HG03095 (cell line): ENCODE measurements around the gene CFAP74.

Experiments
- ATAC-seq: cut with Tn5 transposase; IDR thresholded peaks from one replicate; pipeline ENCODE4 v1.9.1; 2021; ENCODE audit warnings: moderate library complexity; ENCODE audit not compliant: unreplicated experiment

Gene CFAP74, protein sequence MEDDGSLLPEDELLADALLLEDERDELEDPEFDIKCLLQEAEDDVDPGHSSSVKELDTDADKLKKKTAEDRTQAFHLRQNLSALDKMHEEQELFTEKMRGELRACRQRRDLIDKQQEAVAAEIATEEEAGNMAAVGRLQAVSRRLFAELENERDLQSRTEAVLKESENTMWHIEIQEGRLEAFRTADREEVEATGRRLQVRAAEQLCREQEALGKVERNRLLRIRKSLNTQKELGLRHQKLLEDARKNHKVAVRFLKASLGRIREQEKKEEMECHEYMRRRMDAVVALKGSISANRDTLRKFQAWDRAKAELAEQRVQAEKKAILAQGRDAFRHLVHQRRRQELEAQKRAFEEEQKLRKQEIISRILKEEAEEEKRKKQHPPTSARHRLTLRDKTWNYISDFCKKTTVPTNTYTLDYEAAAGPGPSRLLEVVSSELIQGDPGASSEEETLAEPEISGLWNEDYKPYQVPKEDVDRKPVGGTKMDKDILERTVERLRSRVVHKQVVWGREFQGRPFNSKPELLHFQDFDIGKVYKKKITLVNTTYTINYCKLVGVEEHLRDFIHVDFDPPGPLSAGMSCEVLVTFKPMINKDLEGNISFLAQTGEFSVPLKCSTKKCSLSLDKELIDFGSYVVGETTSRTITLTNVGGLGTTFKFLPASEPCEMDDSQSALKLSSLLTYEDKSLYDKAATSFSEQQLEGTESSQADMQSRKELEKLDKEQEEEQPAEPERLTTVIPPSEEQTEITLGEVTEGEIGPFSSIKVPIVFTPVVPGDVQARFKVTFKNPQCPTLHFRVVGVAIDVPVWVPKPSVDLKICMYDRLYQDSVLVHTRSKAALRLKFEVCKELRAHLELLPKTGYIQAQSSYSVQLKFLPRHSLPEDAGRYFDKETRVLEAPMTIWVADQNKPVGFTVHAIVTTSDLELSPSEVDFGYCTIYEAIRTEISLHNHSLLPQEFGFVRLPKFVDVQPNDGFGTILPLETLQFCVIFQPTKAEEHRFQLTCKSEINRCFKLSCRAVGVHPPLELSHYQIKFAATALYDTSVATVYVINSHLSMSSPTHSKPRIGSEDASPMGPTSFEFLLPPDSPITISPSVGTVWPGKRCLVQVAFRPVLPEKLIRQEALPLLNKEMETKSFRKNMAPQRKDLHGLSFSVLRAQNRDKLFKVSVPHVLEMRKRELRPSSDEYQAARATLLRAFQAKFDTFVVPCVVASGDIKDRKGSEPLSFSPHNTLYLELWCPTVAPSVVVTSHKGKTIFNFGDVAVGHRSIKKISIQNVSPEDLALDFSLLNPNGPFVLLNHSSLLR (N-terminal part only)

DNA sequence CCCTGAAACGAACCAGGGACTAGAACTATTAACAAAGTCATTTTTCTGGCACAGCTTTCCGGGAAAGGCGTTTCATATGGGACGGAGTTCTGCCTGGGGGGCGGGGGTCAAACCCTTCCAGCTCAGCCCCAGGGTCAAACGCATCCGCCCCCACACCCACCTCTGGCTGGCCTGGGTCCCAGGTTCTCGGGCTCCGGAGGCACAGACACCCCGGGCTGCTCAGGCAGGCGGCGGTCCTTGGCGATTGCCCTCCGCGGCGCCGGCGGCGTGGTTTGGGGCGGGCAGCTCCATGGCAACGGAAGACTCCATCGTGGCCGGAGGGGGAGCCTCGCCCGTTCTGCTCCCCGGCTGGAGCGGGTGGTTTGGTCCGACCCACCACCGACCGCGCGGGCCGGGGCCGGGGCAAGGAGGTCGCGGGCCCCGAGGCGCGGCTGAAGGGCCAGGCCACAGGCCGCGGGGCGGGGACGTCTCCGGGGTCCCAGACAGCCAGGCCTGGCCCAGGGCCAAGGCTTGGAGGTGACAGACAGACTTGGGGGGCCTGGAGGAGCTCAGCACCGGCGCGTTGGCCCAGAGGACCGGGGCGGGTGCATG is at the start of gene CFAP74:
Gene CFAP74 (minus strand): TSS at position 246 of the 591 bp plus-strand sequence. CDS start 12,830 bp downstream, outside the sequence.
- ATAC-seq, result no peak

DNA sequence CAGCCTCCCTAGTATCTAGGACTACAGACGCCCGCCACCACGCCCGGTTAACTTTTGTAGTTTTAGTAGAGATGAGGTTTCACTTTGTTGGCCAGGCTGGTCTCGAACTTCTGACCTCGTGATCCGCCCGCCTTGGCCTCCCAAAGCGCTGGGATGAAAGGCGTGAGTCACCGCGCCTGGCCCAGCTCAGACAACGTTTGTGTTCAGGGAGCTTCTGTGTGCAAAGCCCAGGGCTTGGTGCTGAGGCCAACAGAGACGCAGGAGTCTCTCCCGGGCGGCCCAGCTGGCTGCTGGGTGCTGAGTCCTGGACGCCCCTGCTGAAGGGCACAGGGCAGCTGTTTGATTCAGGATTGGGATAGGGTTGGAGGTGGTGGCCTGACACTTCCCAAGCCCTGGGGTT is 49.6 kb upstream of the CFAP74 start:
- ATAC-seq, result no peak

DNA sequence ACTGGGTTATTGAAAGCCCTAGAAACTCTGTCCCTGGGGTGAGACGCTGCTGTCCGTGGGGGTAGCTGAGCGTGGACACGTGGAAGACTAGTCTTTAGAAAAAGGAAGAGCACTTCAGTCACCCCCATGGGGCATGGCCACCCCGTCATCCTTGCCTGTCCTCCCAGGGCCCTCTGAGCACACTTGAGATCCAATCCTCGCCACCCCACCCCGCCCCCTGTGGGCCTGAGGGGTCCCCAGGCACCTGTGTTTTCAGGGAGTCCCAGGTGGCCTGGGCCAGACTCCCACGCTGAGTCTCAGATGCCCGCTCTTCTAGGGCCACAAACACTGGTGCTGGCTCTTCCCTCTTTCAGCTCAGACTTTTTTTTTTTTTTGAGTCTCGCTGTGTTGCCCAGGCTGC is 49.2 kb upstream of the CFAP74 start:
- ATAC-seq, result no peak

DNA sequence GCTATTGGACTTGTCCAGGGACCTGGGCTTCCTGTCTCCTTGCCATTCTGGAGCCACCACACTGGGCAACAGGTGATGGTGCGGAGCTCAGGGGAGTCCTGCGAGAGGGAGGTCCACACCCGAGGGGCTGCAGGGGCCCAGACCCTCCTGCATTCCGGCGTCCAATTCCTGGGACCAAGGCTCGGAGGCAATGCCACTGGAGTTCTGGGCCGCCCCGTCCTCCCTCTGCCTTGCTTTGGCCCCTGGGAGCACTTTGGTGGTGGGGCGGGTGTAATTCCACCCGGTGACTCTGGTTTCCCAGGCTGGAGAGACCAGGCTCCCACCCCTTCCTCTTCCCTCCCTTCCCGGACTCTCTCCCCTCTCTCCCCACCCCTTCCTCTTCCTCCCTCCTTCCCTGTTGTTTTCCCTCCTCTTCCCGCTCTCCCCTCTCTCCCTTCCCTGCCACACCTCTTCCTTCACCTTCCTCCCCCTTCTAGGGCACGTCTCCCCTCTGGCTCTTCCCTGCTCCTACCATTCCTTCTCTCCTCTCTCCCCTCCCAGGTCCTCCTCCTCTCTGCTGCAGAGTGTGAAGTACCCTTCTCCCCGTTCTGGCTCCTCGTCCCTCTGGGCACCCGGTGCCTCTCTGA is 48.6 kb upstream of the CFAP74 start:
- ATAC-seq, result no peak

DNA sequence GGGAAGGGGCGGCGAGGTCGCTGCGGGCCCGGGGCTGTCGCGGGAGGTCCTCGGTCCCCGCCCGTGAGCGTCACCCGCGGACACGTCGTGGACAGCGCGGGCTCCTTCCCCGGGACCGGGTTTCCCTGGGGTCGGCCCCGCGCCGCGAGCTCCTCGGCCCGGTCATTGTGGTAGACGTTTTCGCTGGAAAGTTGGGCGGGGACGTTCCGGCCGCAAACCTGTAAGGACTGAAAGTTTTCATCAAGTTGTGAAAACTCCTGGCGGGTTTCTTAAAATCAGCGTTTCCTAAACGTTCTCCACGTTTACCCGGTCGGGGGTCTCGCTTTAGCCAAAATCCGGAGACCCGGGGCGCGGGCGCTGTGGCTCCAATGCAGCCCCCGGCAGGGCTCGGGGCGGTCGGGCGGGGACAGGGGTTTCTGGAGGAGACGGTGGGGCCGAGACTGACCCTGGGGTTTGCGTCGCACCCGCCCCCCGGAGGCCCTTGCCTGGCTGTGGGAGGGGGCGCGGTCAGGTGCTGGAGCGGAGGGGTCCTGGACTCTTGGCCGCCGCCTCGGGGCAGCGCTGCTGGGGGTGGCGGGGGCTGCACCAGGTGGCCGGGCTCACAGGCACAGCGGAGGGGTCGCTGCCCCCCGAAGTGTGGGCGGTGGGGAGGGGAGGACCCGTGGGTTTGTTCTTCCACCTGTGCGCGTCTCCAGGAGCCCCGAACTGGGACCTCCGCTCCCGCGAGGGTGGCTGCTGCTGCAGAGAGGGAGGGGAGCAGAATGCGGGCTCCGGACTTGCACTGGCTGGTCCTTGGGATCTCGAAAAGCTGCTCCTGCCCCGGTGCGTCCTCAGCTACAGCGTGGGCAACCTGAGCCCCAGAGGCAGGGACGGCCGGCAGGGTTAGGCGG is 47.5 kb upstream of the CFAP74 start:
- no peak for ATAC-seq

DNA sequence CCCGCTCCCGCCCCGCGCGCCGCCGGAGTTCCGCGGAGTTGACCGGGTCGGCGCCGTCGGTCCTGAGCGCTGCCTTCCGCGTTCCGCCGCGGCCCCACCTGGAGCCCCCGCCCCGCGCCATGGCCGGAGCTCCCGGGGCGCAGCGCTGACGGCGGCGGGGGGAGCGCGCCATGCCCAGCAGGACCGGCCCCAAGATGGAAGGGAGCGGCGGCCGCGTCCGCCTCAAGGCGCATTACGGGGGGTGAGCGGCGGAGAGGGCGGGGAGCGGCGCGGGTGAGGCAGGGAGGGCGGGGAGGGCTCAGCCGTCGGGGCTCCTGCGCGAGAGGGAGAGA is 46.8 kb upstream of the CFAP74 start:
- ATAC-seq, result no peak

DNA sequence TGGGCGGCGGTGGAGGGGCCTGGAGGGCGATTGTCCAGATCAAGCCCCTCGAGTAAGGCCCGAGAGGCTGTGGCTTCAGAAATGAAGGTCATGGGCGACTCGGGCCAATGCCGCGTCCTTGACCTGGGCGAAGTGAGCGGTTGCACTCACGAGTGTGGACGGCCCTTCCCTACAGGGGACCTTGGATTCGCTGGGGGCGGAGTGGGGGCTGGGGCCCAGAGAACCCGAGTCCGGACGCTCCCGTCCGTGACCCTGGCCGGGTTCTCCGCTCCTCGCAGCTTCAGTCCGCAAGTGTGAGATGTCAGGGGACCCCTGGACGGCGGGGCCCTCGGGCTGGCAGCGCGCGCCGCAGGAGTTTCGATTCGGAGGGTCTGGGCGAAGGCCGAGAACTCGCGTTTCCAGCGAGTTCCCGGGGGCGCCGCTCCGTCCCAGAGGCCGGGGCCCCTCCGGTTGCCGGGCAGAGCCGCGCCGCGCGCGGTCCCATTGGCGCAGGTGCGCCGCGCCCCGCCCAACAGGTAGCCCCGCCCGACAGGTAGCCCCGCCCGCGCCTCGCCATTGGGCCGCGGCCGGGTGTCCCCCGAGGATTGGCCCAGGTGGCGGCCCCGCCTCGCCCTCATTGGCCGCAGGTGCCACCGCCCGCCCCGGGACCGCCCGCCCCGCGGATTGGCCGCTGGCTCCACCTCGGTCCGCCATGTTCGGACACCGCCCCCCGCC is 46.3 kb upstream of the CFAP74 start, which contains the start of gene PRKCZ:
Gene PRKCZ (plus strand): TSS at position 694 of the 714 bp plus-strand sequence. CDS start 220 bp downstream, outside the sequence.
- no peak for ATAC-seq

DNA sequence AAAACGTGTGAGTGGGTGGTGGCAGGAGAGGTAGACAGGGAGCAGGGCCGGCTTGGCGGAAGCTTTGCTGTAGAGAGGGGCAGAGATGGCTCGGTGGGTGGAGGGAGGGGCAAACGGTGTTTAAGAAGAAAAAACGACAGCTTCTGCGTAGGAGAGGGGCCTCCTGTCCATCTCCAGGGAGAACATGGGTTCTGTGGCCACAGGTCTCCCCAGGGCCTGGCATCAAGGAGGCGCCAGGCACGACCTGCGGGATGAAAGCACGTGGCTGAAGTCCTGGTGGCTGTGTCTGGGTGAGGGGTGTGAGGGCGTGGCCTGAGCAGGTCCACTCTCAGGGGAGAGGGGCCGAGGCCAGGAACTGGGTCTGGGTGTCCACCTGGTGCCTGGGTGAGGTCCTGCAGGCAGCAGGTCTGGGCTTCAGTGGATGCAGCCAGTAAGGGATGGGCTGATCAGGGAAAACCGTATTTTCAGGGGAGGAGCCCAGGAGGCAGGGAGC is 45.7 kb upstream of the CFAP74 start:
- ATAC-seq, result no peak

DNA sequence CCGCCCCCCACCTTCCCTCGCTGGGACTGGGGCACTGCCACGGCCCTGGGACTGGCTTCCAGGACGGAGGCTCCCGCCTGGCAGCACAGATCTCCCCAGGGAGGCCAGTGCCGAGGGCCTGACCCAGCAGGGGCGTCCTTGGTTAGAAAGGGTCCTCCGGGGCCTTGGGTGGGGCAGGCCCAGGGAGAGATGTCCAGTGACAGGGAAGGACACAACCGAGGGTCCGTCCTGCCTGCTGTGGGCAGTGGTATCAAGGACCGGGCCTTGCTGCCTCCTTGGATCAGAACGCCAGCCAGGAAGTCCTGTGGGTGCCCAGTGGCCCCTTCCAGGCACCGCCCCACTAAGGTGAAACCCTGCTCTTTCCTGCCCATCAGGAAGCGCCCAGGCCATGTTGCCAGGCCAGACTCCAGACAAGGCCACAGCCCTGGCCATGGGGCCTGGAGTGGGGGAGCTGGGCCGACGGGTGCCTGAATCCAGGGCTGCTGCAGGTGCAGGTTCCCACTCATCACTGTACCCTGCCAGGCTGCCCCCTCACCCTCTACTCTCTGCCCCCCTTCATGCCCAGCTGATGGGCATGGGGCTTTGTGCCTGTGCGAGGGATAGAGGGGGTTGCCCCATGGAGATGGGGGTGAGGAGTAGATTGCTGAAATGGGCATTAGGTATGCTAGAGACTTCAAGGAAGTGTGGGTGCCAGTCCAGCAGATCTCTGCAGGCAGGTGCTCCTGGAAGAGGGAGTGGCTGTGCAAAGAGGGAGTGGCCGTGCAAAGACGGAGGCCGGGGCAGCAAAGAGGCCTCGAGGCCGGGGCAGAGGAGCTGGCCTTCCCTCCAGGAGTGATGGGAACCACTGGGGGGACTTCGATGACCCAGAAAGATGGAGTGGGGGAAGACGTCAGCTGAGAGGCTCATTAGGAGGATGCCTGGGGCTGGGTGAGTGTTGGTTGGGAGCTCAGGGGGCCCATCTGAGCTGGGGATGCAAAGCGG is 44.5 kb upstream of the CFAP74 start:
- ATAC-seq, result no peak

DNA sequence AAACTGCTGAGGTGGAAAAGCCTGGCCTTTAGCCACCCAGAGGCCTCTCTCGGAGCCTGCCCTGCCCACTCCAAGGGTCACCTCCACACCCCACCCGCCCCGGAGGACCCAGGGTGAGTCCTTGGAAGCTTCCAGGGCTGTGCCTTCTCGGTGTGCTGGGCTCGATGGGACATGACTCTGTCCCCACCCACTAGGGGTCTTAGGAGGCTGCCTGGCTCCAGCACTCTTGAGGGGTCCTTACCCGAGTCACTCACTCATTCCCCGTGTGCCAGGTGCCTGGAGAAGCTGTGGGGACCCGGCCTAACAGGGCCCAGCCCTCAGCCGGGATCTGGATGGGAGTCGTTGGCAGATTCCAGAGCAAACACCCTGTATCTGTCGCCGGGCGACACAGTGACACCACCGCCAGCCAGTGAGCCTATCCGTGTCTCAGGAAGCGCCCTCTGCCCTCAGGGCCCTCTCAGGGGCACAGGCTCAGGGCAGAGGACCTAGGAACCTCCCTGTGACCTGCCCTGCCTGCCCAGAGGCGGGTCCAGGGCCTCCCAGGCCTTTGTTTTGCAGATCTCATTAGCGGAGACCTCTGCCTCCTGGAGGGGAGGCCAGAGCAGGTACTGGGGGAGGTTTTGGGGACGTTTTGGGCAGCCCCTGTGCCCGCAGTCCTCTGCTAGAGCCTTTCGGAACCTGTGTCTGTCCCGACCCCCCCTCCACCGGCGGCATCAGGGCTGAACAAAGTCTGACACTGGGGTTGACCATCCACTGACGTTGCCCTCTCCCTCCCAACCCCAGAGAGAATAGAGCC is 43.6 kb upstream of the CFAP74 start:
- no peak for ATAC-seq

DNA sequence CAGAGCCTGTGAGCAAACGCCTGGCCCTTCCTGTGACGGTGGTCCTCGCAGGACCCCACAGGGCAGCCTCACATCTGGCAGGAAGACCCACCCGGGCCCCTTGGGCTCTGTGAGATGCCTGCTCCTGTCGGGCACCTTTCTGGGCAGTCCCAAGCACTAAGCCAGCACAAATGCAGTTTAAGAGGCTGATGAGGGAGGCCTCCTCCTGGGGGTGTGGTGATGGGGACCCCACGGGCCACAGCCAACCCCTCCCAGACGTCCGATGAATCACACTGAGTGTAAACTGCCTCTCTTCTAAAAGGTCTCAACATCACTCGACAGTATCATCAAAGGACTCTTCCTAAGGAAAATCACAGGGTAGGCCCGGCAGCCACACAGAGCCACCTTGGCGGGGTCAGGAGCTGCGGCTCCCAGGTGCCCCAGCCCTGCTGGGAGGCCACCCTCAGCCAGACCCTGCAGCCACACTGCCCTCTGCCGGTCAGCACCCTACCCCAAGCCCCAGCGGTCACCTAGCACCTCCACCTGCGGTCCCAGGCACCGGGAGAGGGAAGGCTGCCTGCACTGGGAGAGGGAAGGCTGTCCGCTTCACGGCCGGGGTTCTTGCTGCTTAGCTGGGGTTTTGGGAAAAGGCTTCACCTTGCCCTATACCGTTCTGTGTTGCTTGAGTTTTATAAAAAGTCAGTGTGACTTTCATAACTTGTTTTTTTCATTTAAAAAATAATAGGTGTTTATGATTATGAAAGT is 42.8 kb upstream of the CFAP74 start:
- ATAC-seq, result no peak

DNA sequence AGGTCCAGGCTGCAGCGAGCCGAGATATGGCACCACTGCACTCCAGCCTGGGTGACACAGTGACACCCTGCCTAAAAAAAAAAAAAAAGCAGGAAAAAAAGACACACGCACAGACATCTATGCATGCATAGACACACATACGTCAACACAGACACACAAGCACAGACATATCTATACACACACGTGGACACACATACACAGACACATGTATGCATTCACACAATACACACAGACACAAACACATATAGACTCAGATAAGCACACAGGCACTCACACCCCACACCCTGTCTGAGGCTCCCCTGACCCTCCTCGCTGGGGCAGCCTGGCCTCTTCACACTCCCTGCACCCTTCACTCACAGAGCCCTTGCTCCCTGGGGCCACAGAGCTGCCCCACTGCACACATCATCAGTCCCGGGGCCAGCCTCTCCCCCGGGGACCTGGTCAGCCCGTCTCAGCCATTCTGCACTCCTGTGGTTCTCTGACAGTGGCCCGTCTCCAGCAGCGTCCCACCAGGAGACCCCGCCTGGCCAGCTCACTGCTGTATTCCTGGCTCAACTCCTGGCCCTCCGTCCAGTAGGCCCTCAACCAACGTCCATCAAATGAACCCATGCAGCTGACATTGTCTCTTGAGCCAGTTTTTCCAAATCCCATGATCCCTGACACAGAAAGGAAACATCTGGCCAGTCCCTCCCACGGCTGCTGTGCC is 42.0 kb upstream of the CFAP74 start:
- no peak for ATAC-seq

DNA sequence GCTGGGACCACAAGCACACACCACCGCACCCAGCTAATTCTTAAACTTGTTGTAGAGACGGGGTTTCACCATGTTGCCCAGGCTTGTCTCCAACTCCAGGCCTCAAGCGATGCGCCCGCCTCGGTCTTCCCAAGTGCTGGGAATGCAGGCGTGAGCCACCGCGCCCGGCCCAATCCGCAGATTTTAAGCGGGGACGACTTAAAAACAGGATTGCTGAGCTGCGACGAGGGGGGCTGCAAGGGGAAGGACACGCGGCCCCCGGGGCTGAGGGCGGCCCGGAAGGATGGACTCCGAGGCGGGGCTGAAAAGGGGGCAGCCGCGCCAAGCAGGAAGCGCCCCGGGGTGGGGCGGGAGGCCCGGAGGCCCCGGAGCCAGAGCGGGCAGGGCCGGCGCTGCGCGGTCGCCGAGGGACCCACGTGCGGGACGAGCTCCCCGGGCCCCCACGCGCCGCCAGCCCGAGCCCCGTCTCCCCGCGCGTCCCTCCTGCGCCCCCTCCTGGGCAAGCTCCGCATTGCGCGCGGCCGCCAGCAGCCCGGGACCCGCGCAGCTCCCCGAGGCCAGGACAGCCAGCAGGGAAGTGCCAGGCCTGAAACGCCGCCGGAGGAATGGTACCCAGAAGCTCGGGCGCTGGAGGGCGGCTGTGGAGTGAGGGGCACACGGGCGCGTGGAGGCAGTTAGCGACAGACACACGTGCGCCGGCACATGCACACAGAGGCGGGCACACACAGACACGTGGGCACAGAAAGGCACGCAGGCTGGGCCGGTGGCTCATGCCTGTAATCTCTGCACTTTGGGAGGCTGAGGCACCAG is 41.1 kb upstream of the CFAP74 start:
- no peak for ATAC-seq

DNA sequence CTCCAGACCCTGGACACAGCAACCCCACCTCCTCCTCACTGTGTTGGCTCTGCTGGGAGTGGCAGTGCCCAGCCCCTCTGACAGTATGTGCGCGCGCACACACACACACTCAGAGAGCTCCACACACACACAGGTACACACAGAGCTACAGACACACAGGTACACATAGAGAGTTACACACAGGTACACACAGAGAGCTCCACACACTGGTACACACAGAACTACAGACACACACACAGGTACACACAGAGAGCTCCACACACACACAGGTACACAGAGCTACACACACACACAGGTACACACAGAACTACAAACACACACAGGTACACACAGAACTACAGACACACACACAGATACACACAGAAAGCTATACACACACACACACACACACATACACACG is 40.3 kb upstream of the CFAP74 start:
- ATAC-seq, result no peak
